Memory B cell (primary cell): ENCODE data around the gene MAP2K7.
A peak's percentile ranks its signal among the peaks of the same experiment; 100 is the strongest.

ENCODE experiments used
- ATAC-seq: fragments of 150-1000 bp; cut with Tn5 transposase; 2 replicates; pipeline ENCODE4 v1.10.0; 2021; ENCODE audit warnings: low read depth, mild to moderate bottlenecking, moderate library complexity
- DNase-seq, 2 donors: peaks; one replicate each; pipeline ENCODE4 v3.0.0; 2022; ENCODE audit warnings: low spot score in 2 of 2
- H3K27ac Mint-ChIP-seq: one replicate; pipeline ENCODE4 v1.8.0; 2022; ENCODE audit warnings: mild to moderate bottlenecking, moderate library complexity, mixed read lengths
- H3K27me3 Mint-ChIP-seq: one replicate; pipeline ENCODE4 v1.8.0; 2022; ENCODE audit warnings: mixed read lengths
- H3K36me3 Mint-ChIP-seq: one replicate; pipeline ENCODE4 v1.8.0; 2022; ENCODE audit warnings: mild to moderate bottlenecking, mixed read lengths
- H3K4me1 Mint-ChIP-seq: one replicate; pipeline ENCODE4 v1.8.0; 2022; ENCODE audit warnings: mixed read lengths
- H3K4me3 Mint-ChIP-seq: one replicate; pipeline ENCODE4 v1.8.0; 2022; ENCODE audit warnings: mild to moderate bottlenecking, moderate library complexity, mixed read lengths
- H3K9me3 Mint-ChIP-seq: one replicate; pipeline ENCODE4 v1.8.0; 2022; ENCODE audit warnings: mixed read lengths

Gene MAP2K7

GRCh38 chr19:7921302-7921966 lies 17.8 kb downstream of the MAP2K7 start:
- Mint-ChIP-seq H3K27me3 (peaks cover 8% of the 10 kb centered on the region), H3K9me3 (no peaks in the 10 kb centered on the region), H3K4me3 (peak overlapping the region; percentile 92), H3K36me3 (peaks cover 7% of the 10 kb centered on the region), H3K27ac (peak overlapping the region; percentile 63), H3K4me1 (peaks cover 20% of the 10 kb centered on the region)
- no peak for DNase-seq
- no peak for ATAC-seq

DNA sequence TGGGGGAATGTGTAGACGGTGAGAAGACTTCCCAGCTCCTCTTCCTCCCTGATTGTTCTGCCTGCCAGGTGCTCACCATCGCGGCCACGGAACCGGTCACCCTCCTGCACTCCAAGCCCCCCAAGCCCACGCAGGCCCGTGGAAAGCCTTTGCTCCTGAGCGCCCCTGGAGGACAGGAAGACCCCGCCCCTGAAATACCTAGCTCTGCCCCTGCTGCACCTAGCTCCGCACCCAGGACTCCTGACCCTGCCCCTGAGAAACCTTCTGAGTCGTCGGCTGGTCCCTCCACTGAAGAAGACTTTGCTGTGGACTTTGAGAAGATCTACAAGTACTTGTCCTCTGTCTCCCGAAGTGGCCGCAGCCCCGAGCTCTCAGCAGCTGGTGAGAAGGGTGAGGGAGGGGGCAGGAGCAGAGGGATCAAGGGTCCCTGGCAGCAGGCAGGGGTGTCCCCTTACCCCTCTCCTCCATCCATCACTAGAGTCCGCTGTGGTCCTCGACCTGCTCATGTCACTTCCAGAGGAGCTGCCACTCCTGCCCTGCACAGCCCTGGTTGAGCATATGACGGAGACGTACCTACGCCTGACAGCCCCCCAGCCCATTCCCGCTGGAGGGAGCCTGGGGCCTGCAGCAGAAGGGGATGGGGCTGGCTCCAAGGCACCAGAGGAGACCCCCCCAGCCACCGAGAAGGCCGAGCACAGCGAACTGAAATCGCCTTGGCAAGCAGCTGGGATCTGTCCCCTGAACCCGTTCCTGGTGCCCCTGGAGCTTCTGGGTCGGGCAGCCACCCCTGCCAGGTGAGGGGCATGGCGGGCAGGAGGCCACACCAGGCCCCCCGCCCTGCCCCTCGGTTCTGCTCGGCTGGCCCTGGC lies 18.5 kb downstream of the MAP2K7 start:
- H3K36me3 Mint-ChIP-seq: peaks cover 7% of the 10 kb centered on the region
- H3K9me3 Mint-ChIP-seq: no peaks in the 10 kb centered on the region
- H3K4me3 Mint-ChIP-seq: no peak overlapping the region
- DNase-seq (no peak), ATAC-seq (no peak)
- peaks cover 8% of the 10 kb centered on the region for H3K27me3 Mint-ChIP-seq
- H3K27ac Mint-ChIP-seq: no peak overlapping the region
- H3K4me1 Mint-ChIP-seq: peaks cover 20% of the 10 kb centered on the region

DNA sequence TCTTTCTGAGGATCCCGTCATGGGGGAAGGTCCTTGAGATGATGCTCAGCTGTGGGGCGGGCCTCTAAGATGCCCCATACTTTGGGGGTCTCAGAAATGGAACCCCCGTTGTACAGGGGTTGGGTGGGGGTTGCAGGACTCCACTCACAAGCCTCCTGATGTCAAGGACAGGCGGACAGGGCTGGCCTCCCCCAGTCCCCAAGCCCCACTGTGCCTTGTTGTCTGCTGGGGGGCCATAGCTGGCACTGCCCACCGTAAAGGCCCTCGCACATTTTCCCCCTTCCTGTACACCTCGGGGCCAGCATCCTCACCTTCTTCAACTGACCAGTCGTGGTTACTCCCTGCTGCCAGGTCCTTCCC lies 19.1 kb downstream of the MAP2K7 start:
- DNase-seq: no peak
- ATAC-seq: no peak
- no peak overlapping the region for H3K27ac Mint-ChIP-seq
- peaks cover 9% of the 10 kb centered on the region for H3K36me3 Mint-ChIP-seq
- H3K9me3 Mint-ChIP-seq: no peaks in the 10 kb centered on the region
- peaks cover 20% of the 10 kb centered on the region for H3K4me1 Mint-ChIP-seq
- H3K4me3 Mint-ChIP-seq: no peak overlapping the region
- peaks cover 6% of the 10 kb centered on the region for H3K27me3 Mint-ChIP-seq

DNA sequence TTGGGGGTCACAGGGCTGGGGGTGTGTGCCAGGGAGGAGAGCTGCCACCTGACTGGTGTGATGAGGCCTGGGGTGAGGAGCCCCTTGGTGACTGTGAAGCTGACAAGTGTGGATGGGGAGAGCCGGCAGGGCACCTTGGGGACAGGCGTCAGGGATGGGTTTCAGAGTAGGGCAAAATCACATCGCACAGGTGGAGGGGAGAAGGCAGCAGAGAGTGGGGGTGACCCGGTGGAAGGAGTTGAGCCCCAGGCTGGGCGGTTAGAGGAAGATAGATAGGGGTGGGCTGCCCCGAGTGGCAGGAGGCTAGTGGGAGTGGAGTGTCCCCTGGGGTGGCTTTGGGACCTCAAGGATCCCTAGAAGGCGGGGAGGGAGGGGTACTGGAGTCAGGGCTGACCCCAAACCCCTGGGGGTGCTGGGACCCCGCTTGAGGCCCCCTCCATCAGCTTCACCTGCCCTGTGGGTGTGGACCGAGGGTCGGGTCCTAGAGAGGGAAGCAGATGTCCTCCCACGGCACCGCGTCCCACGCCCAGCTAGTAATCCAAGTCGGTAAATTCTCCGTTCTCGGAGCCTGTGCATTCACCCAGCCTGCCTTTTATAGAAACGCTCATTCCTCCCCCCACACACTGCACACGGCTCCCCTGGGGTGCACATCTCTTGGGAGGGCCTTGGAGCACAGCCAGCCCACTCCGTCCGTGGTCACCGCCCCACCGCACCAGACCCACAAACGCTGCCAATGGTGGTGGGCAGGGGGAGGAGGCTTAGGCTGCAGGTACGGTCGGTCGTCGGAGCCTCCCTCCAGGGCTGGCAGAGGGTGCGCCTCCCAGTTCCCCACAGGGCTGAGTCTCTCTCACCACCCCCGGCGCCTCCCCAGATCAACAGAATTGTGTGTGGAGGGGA lies 19.9 kb downstream of the MAP2K7 start:
- H3K4me3 Mint-ChIP-seq: peak overlapping the region; percentile 25
- H3K27ac Mint-ChIP-seq: no peak overlapping the region
- no peaks in the 10 kb centered on the region for H3K9me3 Mint-ChIP-seq
- no peak for ATAC-seq
- peaks cover 4% of the 10 kb centered on the region for H3K27me3 Mint-ChIP-seq
- peaks cover 9% of the 10 kb centered on the region for H3K36me3 Mint-ChIP-seq
- H3K4me1 Mint-ChIP-seq: peaks cover 18% of the 10 kb centered on the region
- DNase-seq: no peak

GRCh38 chr19:7924241-7924640 lies 20.6 kb downstream of the MAP2K7 start:
- peaks cover 4% of the 10 kb centered on the region for H3K27me3 Mint-ChIP-seq
- peak overlapping the region; percentile 62 for H3K4me3 Mint-ChIP-seq
- DNase-seq: peak in 1 of 2 donors; percentile 13
- peaks cover 22% of the 10 kb centered on the region for H3K4me1 Mint-ChIP-seq
- peak overlapping the region; percentile 73 for H3K27ac Mint-ChIP-seq
- no peak for ATAC-seq
- peaks cover 9% of the 10 kb centered on the region for H3K36me3 Mint-ChIP-seq
- no peaks in the 10 kb centered on the region for H3K9me3 Mint-ChIP-seq

DNA sequence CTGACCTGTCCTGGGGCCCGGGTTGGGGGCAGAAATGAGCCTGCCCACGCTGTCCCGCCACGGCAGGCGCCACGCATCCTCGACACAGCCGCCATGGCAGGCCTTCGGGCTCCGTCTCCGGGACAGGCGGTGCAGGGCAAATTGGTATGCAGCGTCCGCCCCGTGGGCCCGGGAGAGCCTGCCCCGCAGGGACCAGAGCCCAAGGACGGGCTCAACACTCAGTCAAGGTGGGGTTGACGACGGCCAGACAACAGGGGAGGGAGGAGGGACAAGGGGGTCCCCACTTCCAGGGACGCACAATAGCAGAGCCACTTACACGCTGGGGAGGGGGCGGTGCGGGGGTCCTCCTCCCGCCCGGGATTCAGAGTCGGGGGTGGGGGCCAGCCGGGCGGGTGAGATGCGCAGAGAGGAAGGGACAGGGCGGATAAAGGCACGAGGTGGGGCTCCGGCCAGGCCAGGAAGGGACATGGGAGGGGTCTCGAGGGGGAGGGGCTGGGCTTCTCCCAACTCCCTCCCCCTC lies 21.0 kb downstream of the MAP2K7 start:
- Mint-ChIP-seq H3K9me3 (no peaks in the 10 kb centered on the region), H3K36me3 (peaks cover 9% of the 10 kb centered on the region), H3K4me3 (peak overlapping the region; percentile 21), H3K4me1 (peaks cover 22% of the 10 kb centered on the region), H3K27me3 (peaks cover 2% of the 10 kb centered on the region), H3K27ac (peak overlapping the region; percentile 73)
- ATAC-seq (no peak), DNase-seq (peak in 1 of 2 donors; percentile 13)

DNA sequence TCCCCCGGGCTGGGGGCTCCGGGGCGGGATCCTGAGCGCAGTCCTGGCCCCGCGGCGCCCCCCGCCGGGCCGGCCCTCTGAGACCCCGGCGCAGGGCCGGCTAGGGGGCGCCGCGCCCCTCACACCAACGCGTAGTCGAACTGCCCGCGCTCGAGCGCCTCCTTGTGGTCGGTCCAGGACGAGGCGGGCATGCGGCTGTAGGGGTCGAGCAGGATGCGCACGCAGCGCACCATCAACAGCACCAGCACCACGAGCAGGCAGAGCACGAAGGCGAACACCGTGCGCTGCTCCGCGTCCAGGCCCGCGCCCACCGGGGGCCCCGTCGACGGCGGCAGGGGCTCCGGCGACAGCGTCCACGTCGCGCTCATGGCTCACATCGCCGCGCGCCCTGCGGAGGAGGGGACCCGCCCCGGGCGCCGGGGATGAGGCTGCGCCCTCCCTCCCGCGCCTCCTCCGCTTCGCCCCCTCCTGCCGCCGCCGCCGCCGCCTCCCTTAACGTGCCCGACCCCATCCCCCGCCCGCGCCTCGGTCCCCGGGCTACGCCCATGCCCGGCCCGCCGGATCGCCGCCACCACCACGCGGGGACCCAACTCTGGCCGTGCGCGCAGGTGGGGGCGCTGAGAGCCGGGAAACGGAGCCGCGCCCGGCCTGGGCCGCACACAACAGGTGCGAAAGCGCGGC lies 21.6 kb downstream of the MAP2K7 start:
- peaks cover 18% of the 10 kb centered on the region for H3K4me1 Mint-ChIP-seq
- H3K9me3 Mint-ChIP-seq: no peaks in the 10 kb centered on the region
- peak; percentile 73 to 74 for DNase-seq
- peaks cover 1% of the 10 kb centered on the region for H3K27me3 Mint-ChIP-seq
- H3K4me3 Mint-ChIP-seq: peak overlapping the region; percentile 80
- H3K27ac Mint-ChIP-seq: no peak overlapping the region
- H3K36me3 Mint-ChIP-seq: peaks cover 9% of the 10 kb centered on the region
- peak; percentile 16 for ATAC-seq

GRCh38 chr19:7926021-7926726 lies 22.5 kb downstream of the MAP2K7 start, which contains the start of gene CTXN1:
CTXN1 (minus strand) TSS chr19:7926135; CDS start chr19:7925538, 597 bp downstream.
- Mint-ChIP-seq H3K4me3 (peak within 1 kb of the TSS; percentile 81), H3K27ac (no peak within 1 kb of the TSS), H3K4me1 (peaks cover 14% of the 10 kb centered on the region), H3K36me3 (peaks cover 9% of the 10 kb centered on the region), H3K9me3 (no peaks in the 10 kb centered on the region), H3K27me3 (peaks cover 1% of the 10 kb centered on the region)
- DNase-seq (peak; percentile 75 to 77), ATAC-seq (peak; percentile 65)

DNA sequence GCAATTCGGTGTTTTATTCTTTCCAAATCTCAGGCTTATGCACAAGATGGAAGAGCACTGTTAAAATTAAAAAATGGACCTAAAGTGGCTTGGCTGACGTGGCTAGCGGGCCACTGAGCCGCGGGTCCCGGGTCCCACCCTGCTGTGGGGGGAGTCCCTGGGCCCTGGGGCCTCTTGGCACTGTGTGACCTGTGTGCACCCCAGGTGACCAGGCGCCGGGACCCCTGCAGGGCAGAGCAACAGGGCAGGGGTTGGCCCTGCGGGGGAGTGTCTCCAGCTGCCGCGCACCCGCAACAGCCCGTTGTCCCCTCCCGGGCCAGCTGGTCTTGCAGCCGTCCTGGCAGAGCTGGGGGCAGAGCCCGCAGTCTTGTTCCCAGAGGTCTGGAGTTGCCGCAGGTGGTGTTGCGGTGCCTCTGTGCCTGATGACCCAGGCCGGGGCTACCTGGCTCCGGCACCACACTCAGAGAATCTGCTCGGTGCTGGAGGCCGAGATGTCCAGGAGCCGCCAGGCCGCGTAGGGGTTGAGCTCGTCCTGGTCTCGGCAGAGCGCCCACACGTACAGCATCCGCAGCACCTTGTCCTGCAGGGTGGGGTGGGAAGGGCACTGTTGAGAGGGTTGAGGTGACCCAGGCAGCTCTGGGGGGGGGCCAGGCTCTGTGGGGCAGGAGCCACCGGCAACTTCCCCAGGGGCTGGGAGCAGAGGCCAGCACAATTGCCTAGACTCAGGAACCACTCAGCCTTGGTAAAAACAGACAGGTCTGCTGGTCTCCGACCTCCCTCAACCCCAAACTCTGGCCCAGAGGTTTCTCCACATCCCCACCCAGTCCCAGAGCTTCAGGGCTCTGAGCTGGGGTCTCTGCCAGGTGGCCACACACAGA lies 23.3 kb downstream of the MAP2K7 start:
- Mint-ChIP-seq H3K4me1 (peaks cover 14% of the 10 kb centered on the region), H3K27me3 (peaks cover 1% of the 10 kb centered on the region), H3K4me3 (peak overlapping the region; percentile 81), H3K9me3 (no peaks in the 10 kb centered on the region), H3K27ac (no peak overlapping the region), H3K36me3 (peaks cover 10% of the 10 kb centered on the region)
- ATAC-seq (no peak), DNase-seq (peak in 1 of 2 donors; percentile 13)

- H3K27me3 Mint-ChIP-seq: peaks cover 1% of the 10 kb centered on the region
- no peak for ATAC-seq
- no peaks in the 10 kb centered on the region for H3K9me3 Mint-ChIP-seq
- H3K4me3 Mint-ChIP-seq: no peak overlapping the region
- peak overlapping the region; percentile 14 for H3K27ac Mint-ChIP-seq
- peaks cover 14% of the 10 kb centered on the region for H3K4me1 Mint-ChIP-seq
- peaks cover 6% of the 10 kb centered on the region for H3K36me3 Mint-ChIP-seq
- DNase-seq: peak in 1 of 2 donors; percentile 20
These were observed 24.1 kb downstream of the MAP2K7 start for GRCh38 chr19:7927605-7928333.

GRCh38 chr19:7928334-7928706 lies 24.6 kb downstream of the MAP2K7 start:
- no peak overlapping the region for H3K4me3 Mint-ChIP-seq
- ATAC-seq (no peak), DNase-seq (no peak)
- H3K36me3 Mint-ChIP-seq: peaks cover 3% of the 10 kb centered on the region
- peaks cover 12% of the 10 kb centered on the region for H3K4me1 Mint-ChIP-seq
- peak overlapping the region; percentile 14 for H3K27ac Mint-ChIP-seq
- H3K9me3 Mint-ChIP-seq: no peaks in the 10 kb centered on the region
- peaks cover 1% of the 10 kb centered on the region for H3K27me3 Mint-ChIP-seq
